Measurements from ENCODE around the gene TXNRD3. TPM values are rescaled to one million over a fixed set of nuclear protein-coding genes. Genes with fewer than 3 reads are reported as not detected.

The TXNRD3 gene
- total and polyA plus RNA-seq, 2 experiments from 2014 or later, result 10.4 to 13.1 TPM

GRCh38 chr3:126562737-126563276 lies 92.1 kb downstream of the TXNRD3 start:
- 55% methylated on average over 2 of the region's 2 CpGs for WGBS (ENCODE audit: low lambda C conversion rate, missing lambda C conversion rate)
- H3K36me3 ChIP-seq (replicated peaks; ENCODE audit: insufficient read depth, low read depth), result no peaks in the 10 kb centered on the region
- no peak for DNase-seq (ENCODE audit: low spot score)
- no peak for TF ChIP-seq EZH2 (IDR thresholded peaks at IDR 0.05; ENCODE audit: borderline replicate concordance)
- TF ChIP-seq, protein P1, sequence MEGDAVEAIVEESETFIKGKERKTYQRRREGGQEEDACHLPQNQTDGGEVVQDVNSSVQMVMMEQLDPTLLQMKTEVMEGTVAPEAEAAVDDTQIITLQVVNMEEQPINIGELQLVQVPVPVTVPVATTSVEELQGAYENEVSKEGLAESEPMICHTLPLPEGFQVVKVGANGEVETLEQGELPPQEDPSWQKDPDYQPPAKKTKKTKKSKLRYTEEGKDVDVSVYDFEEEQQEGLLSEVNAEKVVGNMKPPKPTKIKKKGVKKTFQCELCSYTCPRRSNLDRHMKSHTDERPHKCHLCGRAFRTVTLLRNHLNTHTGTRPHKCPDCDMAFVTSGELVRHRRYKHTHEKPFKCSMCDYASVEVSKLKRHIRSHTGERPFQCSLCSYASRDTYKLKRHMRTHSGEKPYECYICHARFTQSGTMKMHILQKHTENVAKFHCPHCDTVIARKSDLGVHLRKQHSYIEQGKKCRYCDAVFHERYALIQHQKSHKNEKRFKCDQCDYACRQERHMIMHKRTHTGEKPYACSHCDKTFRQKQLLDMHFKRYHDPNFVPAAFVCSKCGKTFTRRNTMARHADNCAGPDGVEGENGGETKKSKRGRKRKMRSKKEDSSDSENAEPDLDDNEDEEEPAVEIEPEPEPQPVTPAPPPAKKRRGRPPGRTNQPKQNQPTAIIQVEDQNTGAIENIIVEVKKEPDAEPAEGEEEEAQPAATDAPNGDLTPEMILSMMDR (IDR thresholded peaks at IDR 0.05; ENCODE audit: poor library complexity), result no peak
- no peak for TF ChIP-seq EZH2phosphoT487 (IDR thresholded peaks at IDR 0.05; ENCODE audit: low read depth, severe bottlenecking, unreplicated experiment)
- no peaks in the 10 kb centered on the region for H3K9me2 ChIP-seq (replicated peaks; ENCODE audit: insufficient read depth)
- no peaks in the 10 kb centered on the region for H3K27me3 ChIP-seq
- H4K20me1 ChIP-seq (ENCODE audit: insufficient read depth, poor library complexity, severe bottlenecking), result no peaks in the 10 kb centered on the region
- H3K4me3 ChIP-seq, result no peak overlapping the region
- H3K27ac ChIP-seq, result no peak overlapping the region
- no peak overlapping the region for H2AFZ ChIP-seq
- H3K79me2 ChIP-seq, result no peaks in the 10 kb centered on the region
- H3K9me3 ChIP-seq (ENCODE audit: low read depth), result no peaks in the 10 kb centered on the region
- no peak overlapping the region for H3K4me2 ChIP-seq
- H3K4me1 ChIP-seq (ENCODE audit: insufficient read depth), result no peaks in the 10 kb centered on the region

GRCh38 chr3:126558336-126559071 lies 96.4 kb downstream of the TXNRD3 start, which contains the start of gene C3orf22:
Gene C3orf22, minus strand, starts transcription at chr3:126558932. Its CDS starts 5,542 bp downstream, at chr3:126553390.
- no peak within 1 kb of the TSS for H2AFZ ChIP-seq
- H3K27ac ChIP-seq, result no peak within 1 kb of the TSS
- H3K4me3 ChIP-seq, result no peak within 1 kb of the TSS
- no peaks in the 10 kb centered on the region for H3K4me1 ChIP-seq (ENCODE audit: insufficient read depth)
- no peaks in the 10 kb centered on the region for H4K20me1 ChIP-seq (ENCODE audit: insufficient read depth, poor library complexity, severe bottlenecking)
- WGBS (ENCODE audit: low lambda C conversion rate, missing lambda C conversion rate), result 85% methylated on average over 8 of the region's 9 CpGs
- TF ChIP-seq EZH2 (IDR thresholded peaks at IDR 0.05; ENCODE audit: borderline replicate concordance), result no peak
- TF ChIP-seq, protein P1 (IDR thresholded peaks at IDR 0.05; ENCODE audit: poor library complexity), result no peak
- H3K9me3 ChIP-seq (ENCODE audit: low read depth), result no peaks in the 10 kb centered on the region
- H3K9me2 ChIP-seq (replicated peaks; ENCODE audit: insufficient read depth), result no peaks in the 10 kb centered on the region
- no peaks in the 10 kb centered on the region for H3K36me3 ChIP-seq (replicated peaks; ENCODE audit: insufficient read depth, low read depth)
- no peaks in the 10 kb centered on the region for H3K79me2 ChIP-seq
- H3K27me3 ChIP-seq, result no peaks in the 10 kb centered on the region
- no peak for DNase-seq (ENCODE audit: low spot score)
- H3K4me2 ChIP-seq, result no peak within 1 kb of the TSS

DNA sequence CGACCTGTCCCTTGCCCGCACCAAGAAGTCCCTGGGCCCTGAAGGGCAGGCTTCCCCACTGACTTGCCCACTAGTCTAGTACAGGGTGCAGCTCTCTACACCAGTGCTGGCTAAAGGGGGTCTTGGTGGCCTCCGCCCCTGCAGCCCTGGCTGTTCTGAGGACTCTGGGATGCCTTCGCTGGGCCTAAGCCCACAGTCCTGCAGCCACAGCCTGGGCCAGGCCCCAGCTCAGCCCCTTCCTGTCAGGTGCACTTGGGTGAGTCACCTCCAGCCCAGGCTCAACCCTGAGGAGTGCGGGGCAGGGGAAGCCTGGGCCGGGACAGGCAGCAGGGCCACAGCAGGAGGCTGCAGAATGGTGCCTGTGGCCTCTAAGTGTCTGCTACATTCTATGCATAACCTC lies 97.2 kb downstream of the TXNRD3 start:
- Histone ChIP-seq H3K4me3 (no peak overlapping the region), H3K4me1 (ENCODE audit: insufficient read depth) (no peaks in the 10 kb centered on the region), H3K27me3 (no peaks in the 10 kb centered on the region), H3K27ac (no peak overlapping the region), H3K36me3 (replicated peaks; ENCODE audit: insufficient read depth, low read depth) (no peaks in the 10 kb centered on the region), H3K9me2 (replicated peaks; ENCODE audit: insufficient read depth) (no peaks in the 10 kb centered on the region), H3K9me3 (ENCODE audit: low read depth) (no peaks in the 10 kb centered on the region), H3K4me2 (no peak overlapping the region), H3K79me2 (no peaks in the 10 kb centered on the region), H2AFZ (no peak overlapping the region), H4K20me1 (ENCODE audit: insufficient read depth, poor library complexity, severe bottlenecking) (no peaks in the 10 kb centered on the region)
- TF ChIP-seq, protein P1 (IDR thresholded peaks at IDR 0.05; ENCODE audit: poor library complexity), result no peak
- TF ChIP-seq EZH2phosphoT487 (IDR thresholded peaks at IDR 0.05; ENCODE audit: low read depth, severe bottlenecking, unreplicated experiment) (no peak), EZH2 (IDR thresholded peaks at IDR 0.05; ENCODE audit: borderline replicate concordance) (no peak)
- DNase-seq (ENCODE audit: low spot score), result no peak
- WGBS (ENCODE audit: low lambda C conversion rate, missing lambda C conversion rate), result 90% methylated on average over 6 of the region's 6 CpGs

All from hepatocyte (in vitro differentiated cells).